K562 (cell line): ENCODE data around the gene PPARD. TPM values are rescaled to one million over a fixed set of nuclear protein-coding genes. Genes with fewer than 3 reads are reported as not detected.

ENCODE experiments used
- ATAC-seq: fragments of 200-7000 bp; cut with Tn5 transposase; 3 replicates; pipeline ENCODE4 v1.9.1; 2020; ENCODE audit warnings: moderate library complexity
- BruUV-seq: library from RNA; stranded (reverse); fragments of 400-500 nt; replicated peaks from 2 replicates; lab custom pipeline; 2021; lab: Mats Ljungman, UMichigan
- CTCF ChIA-PET: fragments of 300-600 bp; formaldehyde crosslinking; extraction: SDS; loops from one replicate; lab custom pipeline; 2021; ENCODE audit warnings: low intra/inter-chr PET ratio; lab: Yijun Ruan, JAX
- POLR2A ChIA-PET: fragments of 300-600, 350-650 bp; sonication (Branson Sonifier 250); formaldehyde crosslinking; extraction: SDS; loops from one replicate; lab custom pipeline; 2021; ENCODE audit warnings: antibody characterized with exemption, inconsistent platforms; lab: Yijun Ruan, JAX
- DNase-seq, 4 experiments: peaks; one replicate each; pipeline versions ENCODE4 v3.0.0 to v3.0.0-alpha.2; 2011 to 2018; ENCODE audit warnings: low spot score in 3 of 4, mixed read lengths in 3 of 4; ENCODE audit errors: extremely low read depth in 1 of 4
- FAIRE-seq: peaks from 2 replicates; lab custom pipeline; 2011; peaks lifted over from hg19 to GRCh38; lab: Jason Lieb, UNC
- H2AFZ ChIP-seq: 2 replicates; pipeline ENCODE4 v1.6.0; 2011; ENCODE audit warnings: low read depth, low read length, control low read depth, inconsistent platforms
- H3K27ac ChIP-seq: fragments of 200-600 bp; 3 replicates; pipeline ENCODE4 v1.8.0; 2011; ENCODE audit warnings: low read depth, mild to moderate bottlenecking, control low read depth, inconsistent platforms, low read length, moderate library complexity, mixed read lengths; ENCODE audit errors: extremely low read depth
- H3K27me3 ChIP-seq, 2 experiments: fragments of 300-600 bp in 1 of 2; 2 replicates in 1 of 2; 3 replicates in 1 of 2; pipeline versions ENCODE4 v1.6.0 to v1.8.0; 2011; ENCODE audit warnings: inconsistent platforms in 2 of 2, low read length in 2 of 2, mild to moderate bottlenecking in 1 of 2, mixed read lengths in 1 of 2, moderate library complexity in 1 of 2; ENCODE audit not compliant: control insufficient read depth in 2 of 2, insufficient read depth in 2 of 2
- H3K36me3 ChIP-seq: fragments of 300-600 bp; 3 replicates; pipeline ENCODE4 v1.8.0; 2011; ENCODE audit warnings: mild to moderate bottlenecking, low read length, inconsistent platforms; ENCODE audit not compliant: control insufficient read depth, insufficient read depth
- H3K4me1 ChIP-seq, 2 experiments: fragments of 200-600 bp in 1 of 2; replicated peaks in 1 of 2; 2 replicates in 1 of 2; 3 replicates in 1 of 2; pipeline versions ENCODE4 v1.5.1 to v1.8.0; 2011; ENCODE audit warnings: inconsistent platforms in 2 of 2, low read length in 2 of 2, mild to moderate bottlenecking in 1 of 2, mixed read lengths in 1 of 2, moderate library complexity in 1 of 2; ENCODE audit not compliant: control insufficient read depth in 2 of 2, insufficient read depth in 2 of 2
- H3K4me2 ChIP-seq: 2 replicates; pipeline ENCODE4 v1.6.1; 2011; ENCODE audit warnings: low read length, control low read depth, inconsistent platforms, mixed read lengths; ENCODE audit not compliant: insufficient read depth
- H3K4me3 ChIP-seq: fragments of 200-600 bp; sonication (generic), shearing (Covaris generic); 2 replicates; pipeline ENCODE4 v1.5.1; 2016; ENCODE audit warnings: control low read depth, inconsistent platforms
- H3K79me2 ChIP-seq: fragments of 200-600 bp; 3 replicates; pipeline ENCODE4 v1.8.0; 2011; ENCODE audit warnings: low read length, inconsistent platforms; ENCODE audit not compliant: control insufficient read depth, insufficient read depth
- H3K9ac ChIP-seq, 2 experiments: 2 replicates each; pipeline versions ENCODE4 v1.6.0 to v1.6.1; 2011; ENCODE audit warnings: low read depth in 2 of 2, low read length in 2 of 2, control low read depth in 1 of 2, inconsistent platforms in 1 of 2, mild to moderate bottlenecking in 1 of 2, mixed read lengths in 1 of 2; ENCODE audit not compliant: insufficient read depth in 1 of 2
- H3K9me1 ChIP-seq: one replicate; pipeline ENCODE4 v1.6.0; 2011; ENCODE audit warnings: inconsistent platforms, mild to moderate bottlenecking, low read length, moderate library complexity; ENCODE audit not compliant: control insufficient read depth, insufficient read depth
- H3K9me3 ChIP-seq: replicated peaks from 2 replicates; pipeline ENCODE4 v1.5.1; 2011; ENCODE audit warnings: low read depth, low read length, inconsistent platforms; ENCODE audit not compliant: control insufficient read depth, insufficient read depth
- H4K20me1 ChIP-seq: replicated peaks from 2 replicates; pipeline ENCODE4 v1.6.1; 2011; ENCODE audit warnings: low read length, inconsistent platforms, mixed read lengths; ENCODE audit not compliant: control insufficient read depth, insufficient read depth
- HDAC2 ChIP-seq: fragments of 450-650 bp; IDR thresholded peaks from 2 replicates; pipeline ENCODE4 v1.6.1; 2016; ENCODE audit warnings: mild to moderate bottlenecking
- KDM1A ChIP-seq, 2 experiments: fragments of 450-650 bp; IDR thresholded peaks; 2 replicates each; pipeline ENCODE4 v1.6.1; 2016; ENCODE audit warnings: mild to moderate bottlenecking in 2 of 2
- PHF21A ChIP-seq: fragments of 450-650 bp; IDR thresholded peaks from 2 replicates; pipeline ENCODE4 v1.6.1; 2017; ENCODE audit warnings: low read depth, borderline replicate concordance
- RBM25 ChIP-seq: fragments of 200-400 bp; formaldehyde crosslinking; IDR thresholded peaks from 2 replicates; pipeline ENCODE4 v1.6.1; 2018; ENCODE audit warnings: low read length, low read depth, moderate library complexity; ENCODE audit not compliant: severe bottlenecking
- RCOR1 ChIP-seq, 2 experiments: IDR thresholded peaks; 2 replicates each; pipeline ENCODE4 v1.6.1; 2012; ENCODE audit warnings: low read depth in 2 of 2, low read length in 2 of 2, borderline replicate concordance in 1 of 2, improper control_type of control experiment in 1 of 2
- SMARCA5 ChIP-seq: fragments of 450-650 bp; IDR thresholded peaks from 2 replicates; pipeline ENCODE4 v1.6.1; 2016
- WGBS: fragments of 100-300 bp; shearing (Covaris generic); methylation state at CpG from one replicate; pipeline ENCODE4 v1.1.6; 2016; ENCODE audit warnings: low coverage, mixed read lengths; ENCODE audit not compliant: insufficient coverage; ENCODE audit errors: missing lambda C conversion rate; 5-methylcytosine and 5-hydroxymethylcytosine counted together
- in situ Hi-C: fragments of 300-500 bp; cut with MboI; formaldehyde crosslinking; loops from 4 replicates; pipeline ENCODE4 v1.15.0; 2018; ENCODE audit warnings: inconsistent platforms, mixed read lengths
- intact Hi-C: fragments of 100-400 bp; cut with micrococcal nuclease; formaldehyde crosslinking; loops from 2 replicates; pipeline ENCODE4 v1.14.2; 2022
- polyA plus RNA-seq, 8 experiments: library from polyadenylated mRNA; depleted of rRNA in 4 of 8; stranded (reverse) in 5 of 8; unstranded in 3 of 8; fragments of >200 nt; fragmentation: Nextera tagmentation in 2 of 8; fragmentation: Illumina TruSeq in 1 of 8; extraction: Ambion mirVana in 2 of 8; extraction: Trizol in 1 of 8; gene quantifications; 2 replicates each; pipeline versions ENCODE4 v1.2.1 to v1.2.3, GENCODE V29; 2011 to 2014; ENCODE audit warnings: inconsistent platforms in 1 of 8, missing spikeins in 1 of 8
- total RNA-seq, 7 experiments: library from RNA; depleted of rRNA in 6 of 7; stranded (reverse); fragments of >200 nt in 6 of 7; fragmentation: Illumina TruSeq in 2 of 7; extraction: Trizol in 2 of 7; gene quantifications; 2 replicates each; pipeline versions ENCODE4 v1.2.1 to v1.2.3, GENCODE V29; 2011 to 2021; ENCODE audit warnings: low replicate concordance in 1 of 7
- TF ChIP-seq, protein P1 (sequence below), 2 experiments: fragments of 200-800 bp in 1 of 2; sonication (Bioruptor generic) in 1 of 2; sonication (generic) in 1 of 2; formaldehyde crosslinking in 1 of 2; IDR thresholded peaks in 1 of 2; conservative IDR thresholded peaks in 1 of 2; 2 replicates each; pipeline versions ENCODE4 v1.5.0 to v1.6.1; 2016 to 2020; ENCODE audit warnings: missing compliant biosample characterization in 1 of 2, missing genetic modification characterization in 1 of 2, missing genetic modification reagents in 1 of 2
- TF ChIP-seq, protein P2 (sequence below): fragments of 200-600 bp; sonication (generic); IDR thresholded peaks from one replicate; pipeline ENCODE4 v1.6.1; 2012; ENCODE audit warnings: mild to moderate bottlenecking, low read depth, low read length, inconsistent platforms

Gene PPARD
- total and polyA plus RNA-seq, 9 of the 15 experiments (the other 6 are each of a cell fraction or from before 2014, with no cell fraction given) = 0.14 to 13.2 (median 3.8) TPM

DNA sequence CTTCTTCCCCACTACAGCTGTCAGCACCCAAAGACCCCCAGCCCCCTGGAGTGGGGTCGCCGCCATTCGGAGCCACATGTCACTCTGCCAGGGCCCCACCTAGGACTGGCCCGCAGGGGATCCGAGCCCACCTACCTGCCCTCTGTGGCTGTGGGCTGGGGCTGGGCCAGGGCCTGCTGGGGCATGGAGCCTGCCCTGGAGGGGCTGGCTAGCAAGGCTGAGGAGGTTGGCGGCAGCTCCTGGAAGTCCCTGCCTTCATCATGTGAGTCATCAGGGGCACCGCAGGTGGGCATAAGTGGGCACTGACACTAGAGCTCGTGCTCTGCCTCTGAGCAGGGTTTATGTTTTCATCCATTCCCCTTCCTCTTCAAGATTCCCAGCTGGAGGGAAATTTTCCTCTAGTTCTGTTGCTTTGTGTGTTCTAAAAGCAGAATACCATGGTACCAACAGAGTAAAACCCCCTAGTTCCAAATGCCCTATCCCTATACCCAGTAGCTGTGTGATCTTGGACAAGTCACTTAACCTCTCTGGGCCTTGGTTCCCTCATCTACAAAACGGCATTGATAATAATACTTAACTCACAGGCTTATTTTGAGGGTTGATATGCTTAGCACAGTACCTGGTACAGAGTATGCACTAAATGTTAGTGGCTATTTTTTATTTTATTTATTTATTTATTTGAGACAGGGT, 101.1 kb downstream of the PPARD start:
- no TSS peak for BruUV-seq
- intact Hi-C loops = no loop called here
- TF ChIP-seq, protein P1, sequence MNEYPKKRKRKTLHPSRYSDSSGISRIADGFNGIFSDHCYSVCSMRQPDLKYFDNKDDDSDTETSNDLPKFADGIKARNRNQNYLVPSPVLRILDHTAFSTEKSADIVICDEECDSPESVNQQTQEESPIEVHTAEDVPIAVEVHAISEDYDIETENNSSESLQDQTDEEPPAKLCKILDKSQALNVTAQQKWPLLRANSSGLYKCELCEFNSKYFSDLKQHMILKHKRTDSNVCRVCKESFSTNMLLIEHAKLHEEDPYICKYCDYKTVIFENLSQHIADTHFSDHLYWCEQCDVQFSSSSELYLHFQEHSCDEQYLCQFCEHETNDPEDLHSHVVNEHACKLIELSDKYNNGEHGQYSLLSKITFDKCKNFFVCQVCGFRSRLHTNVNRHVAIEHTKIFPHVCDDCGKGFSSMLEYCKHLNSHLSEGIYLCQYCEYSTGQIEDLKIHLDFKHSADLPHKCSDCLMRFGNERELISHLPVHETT (CRISPR knock-in tag; conservative IDR thresholded peaks at IDR 0.05 in 1 of 2, IDR thresholded peaks at IDR 0.05 in 1 of 2) = 0 out of 4 replicates have a peak, but pooled peaks of 1 of the 2 experiments have one; percentile 15
- TF ChIP-seq, protein P2, sequence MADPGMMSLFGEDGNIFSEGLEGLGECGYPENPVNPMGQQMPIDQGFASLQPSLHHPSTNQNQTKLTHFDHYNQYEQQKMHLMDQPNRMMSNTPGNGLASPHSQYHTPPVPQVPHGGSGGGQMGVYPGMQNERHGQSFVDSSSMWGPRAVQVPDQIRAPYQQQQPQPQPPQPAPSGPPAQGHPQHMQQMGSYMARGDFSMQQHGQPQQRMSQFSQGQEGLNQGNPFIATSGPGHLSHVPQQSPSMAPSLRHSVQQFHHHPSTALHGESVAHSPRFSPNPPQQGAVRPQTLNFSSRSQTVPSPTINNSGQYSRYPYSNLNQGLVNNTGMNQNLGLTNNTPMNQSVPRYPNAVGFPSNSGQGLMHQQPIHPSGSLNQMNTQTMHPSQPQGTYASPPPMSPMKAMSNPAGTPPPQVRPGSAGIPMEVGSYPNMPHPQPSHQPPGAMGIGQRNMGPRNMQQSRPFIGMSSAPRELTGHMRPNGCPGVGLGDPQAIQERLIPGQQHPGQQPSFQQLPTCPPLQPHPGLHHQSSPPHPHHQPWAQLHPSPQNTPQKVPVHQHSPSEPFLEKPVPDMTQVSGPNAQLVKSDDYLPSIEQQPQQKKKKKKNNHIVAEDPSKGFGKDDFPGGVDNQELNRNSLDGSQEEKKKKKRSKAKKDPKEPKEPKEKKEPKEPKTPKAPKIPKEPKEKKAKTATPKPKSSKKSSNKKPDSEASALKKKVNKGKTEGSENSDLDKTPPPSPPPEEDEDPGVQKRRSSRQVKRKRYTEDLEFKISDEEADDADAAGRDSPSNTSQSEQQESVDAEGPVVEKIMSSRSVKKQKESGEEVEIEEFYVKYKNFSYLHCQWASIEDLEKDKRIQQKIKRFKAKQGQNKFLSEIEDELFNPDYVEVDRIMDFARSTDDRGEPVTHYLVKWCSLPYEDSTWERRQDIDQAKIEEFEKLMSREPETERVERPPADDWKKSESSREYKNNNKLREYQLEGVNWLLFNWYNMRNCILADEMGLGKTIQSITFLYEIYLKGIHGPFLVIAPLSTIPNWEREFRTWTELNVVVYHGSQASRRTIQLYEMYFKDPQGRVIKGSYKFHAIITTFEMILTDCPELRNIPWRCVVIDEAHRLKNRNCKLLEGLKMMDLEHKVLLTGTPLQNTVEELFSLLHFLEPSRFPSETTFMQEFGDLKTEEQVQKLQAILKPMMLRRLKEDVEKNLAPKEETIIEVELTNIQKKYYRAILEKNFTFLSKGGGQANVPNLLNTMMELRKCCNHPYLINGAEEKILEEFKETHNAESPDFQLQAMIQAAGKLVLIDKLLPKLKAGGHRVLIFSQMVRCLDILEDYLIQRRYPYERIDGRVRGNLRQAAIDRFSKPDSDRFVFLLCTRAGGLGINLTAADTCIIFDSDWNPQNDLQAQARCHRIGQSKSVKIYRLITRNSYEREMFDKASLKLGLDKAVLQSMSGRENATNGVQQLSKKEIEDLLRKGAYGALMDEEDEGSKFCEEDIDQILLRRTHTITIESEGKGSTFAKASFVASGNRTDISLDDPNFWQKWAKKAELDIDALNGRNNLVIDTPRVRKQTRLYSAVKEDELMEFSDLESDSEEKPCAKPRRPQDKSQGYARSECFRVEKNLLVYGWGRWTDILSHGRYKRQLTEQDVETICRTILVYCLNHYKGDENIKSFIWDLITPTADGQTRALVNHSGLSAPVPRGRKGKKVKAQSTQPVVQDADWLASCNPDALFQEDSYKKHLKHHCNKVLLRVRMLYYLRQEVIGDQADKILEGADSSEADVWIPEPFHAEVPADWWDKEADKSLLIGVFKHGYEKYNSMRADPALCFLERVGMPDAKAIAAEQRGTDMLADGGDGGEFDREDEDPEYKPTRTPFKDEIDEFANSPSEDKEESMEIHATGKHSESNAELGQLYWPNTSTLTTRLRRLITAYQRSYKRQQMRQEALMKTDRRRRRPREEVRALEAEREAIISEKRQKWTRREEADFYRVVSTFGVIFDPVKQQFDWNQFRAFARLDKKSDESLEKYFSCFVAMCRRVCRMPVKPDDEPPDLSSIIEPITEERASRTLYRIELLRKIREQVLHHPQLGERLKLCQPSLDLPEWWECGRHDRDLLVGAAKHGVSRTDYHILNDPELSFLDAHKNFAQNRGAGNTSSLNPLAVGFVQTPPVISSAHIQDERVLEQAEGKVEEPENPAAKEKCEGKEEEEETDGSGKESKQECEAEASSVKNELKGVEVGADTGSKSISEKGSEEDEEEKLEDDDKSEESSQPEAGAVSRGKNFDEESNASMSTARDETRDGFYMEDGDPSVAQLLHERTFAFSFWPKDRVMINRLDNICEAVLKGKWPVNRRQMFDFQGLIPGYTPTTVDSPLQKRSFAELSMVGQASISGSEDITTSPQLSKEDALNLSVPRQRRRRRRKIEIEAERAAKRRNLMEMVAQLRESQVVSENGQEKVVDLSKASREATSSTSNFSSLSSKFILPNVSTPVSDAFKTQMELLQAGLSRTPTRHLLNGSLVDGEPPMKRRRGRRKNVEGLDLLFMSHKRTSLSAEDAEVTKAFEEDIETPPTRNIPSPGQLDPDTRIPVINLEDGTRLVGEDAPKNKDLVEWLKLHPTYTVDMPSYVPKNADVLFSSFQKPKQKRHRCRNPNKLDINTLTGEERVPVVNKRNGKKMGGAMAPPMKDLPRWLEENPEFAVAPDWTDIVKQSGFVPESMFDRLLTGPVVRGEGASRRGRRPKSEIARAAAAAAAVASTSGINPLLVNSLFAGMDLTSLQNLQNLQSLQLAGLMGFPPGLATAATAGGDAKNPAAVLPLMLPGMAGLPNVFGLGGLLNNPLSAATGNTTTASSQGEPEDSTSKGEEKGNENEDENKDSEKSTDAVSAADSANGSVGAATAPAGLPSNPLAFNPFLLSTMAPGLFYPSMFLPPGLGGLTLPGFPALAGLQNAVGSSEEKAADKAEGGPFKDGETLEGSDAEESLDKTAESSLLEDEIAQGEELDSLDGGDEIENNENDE = no peak
- peak; percentile 86 for TF ChIP-seq RBM25
- TF ChIP-seq PHF21A = no peak
- peak; percentile 34; the same call in 1 of the 2 replicates for TF ChIP-seq SMARCA5
- TF ChIP-seq RCOR1 (IDR thresholded peaks at IDR 0.05; ENCODE audit: borderline replicate concordance in 1 of 2, low read depth in 2 of 2, low read length in 2 of 2) = 0 out of 4 replicates have a peak, but pooled peaks of 1 of the 2 experiments have one; percentile 21
- TF ChIP-seq KDM1A (IDR thresholded peaks at IDR 0.05) = peak; percentile 56 to 60; a peak in 3 of 4 replicates
- TF ChIP-seq HDAC2 = peak; percentile 33; the same call in 1 of the 2 replicates

More for the DNA sequence above, 101.1 kb downstream of the PPARD start:
- Histone ChIP-seq H3K79me2 (no peaks in the 10 kb centered on the region), H3K4me3 (no peak overlapping the region), H4K20me1 (no peaks in the 10 kb centered on the region), H3K9ac (no peak overlapping the region; a peak in 1 of 4 replicates), H3K27ac (no peak overlapping the region), H3K9me1 (no peaks in the 10 kb centered on the region), H3K4me1 (peaks cover 5 to 10% of the 10 kb centered on the region in 2 experiments; a peak in 3 of 5 replicates), H3K4me2 (no peak overlapping the region), H3K27me3 (peaks cover 14 to 20% of the 10 kb centered on the region in 2 experiments; a peak in 4 of 5 replicates), H3K9me3 (no peaks in the 10 kb centered on the region), H3K36me3 (no peaks in the 10 kb centered on the region), H2AFZ (no peak overlapping the region)
- FAIRE-seq (no peak), DNase-seq (no peak), ATAC-seq (no peak)
- WGBS = 7% methylated on average over 9 of the region's 9 CpGs
- ChIA-PET CTCF (no interaction called here), POLR2A (interaction anchor here (0.7 to 1.5 kb wide), 4 partner anchors 9 to 54 kb away, joined by 3 to 4 read pairs (median 3); partner anchors contain the start of genes RPL10A and TEAD3)
- in situ Hi-C loops = no loop called here
